HepG2 (cell line): ENCODE data around the gene HOXD8. TPM values are rescaled to one million over a fixed set of nuclear protein-coding genes. Genes with fewer than 3 reads are reported as not detected.

Experiments used
- ATAC-seq: fragments of 200-7000 bp; cut with Tn5 transposase; 3 replicates; pipeline ENCODE4 v1.9.1; 2020; ENCODE audit warnings: mild to moderate bottlenecking, moderate library complexity
- BruUV-seq: library from RNA; stranded (reverse); fragments of 400-500 nt; replicated peaks from 2 replicates; lab custom pipeline; 2021; lab: Mats Ljungman, UMichigan
- CTCF ChIA-PET: fragments of 300-600 bp; formaldehyde crosslinking; extraction: SDS; loops from one replicate; lab custom pipeline; 2021; ENCODE audit warnings: low total read pairs, inconsistent platforms, low intra/inter-chr PET ratio; lab: Yijun Ruan, JAX
- POLR2A ChIA-PET: fragments of 350-600 bp; sonication (Branson Sonifier 250); formaldehyde crosslinking; loops from one replicate; lab custom pipeline; 2020; ENCODE audit warnings: antibody characterized with exemption, inconsistent platforms; lab: Yijun Ruan, JAX
- DNase-seq: peaks from one replicate; pipeline ENCODE4 v3.0.0-alpha.2; 2015; ENCODE audit warnings: low spot score
- FAIRE-seq: peaks from 3 replicates; lab custom pipeline; 2011; peaks lifted over from hg19 to GRCh38; lab: Jason Lieb, UNC
- H2AFZ ChIP-seq: one replicate; pipeline ENCODE4 v1.6.1; 2011; ENCODE audit warnings: low read length, inconsistent platforms
- H3K27ac ChIP-seq: fragments of 300-600 bp; 3 replicates; pipeline ENCODE4 v1.8.0; 2011; ENCODE audit warnings: mixed run types, mild to moderate bottlenecking, mixed read lengths, low read length, inconsistent platforms; ENCODE audit not compliant: insufficient read depth; ENCODE audit errors: extremely low read length
- H3K27me3 ChIP-seq, 2 experiments: fragments of 200-600 bp in 1 of 2; 2 replicates in 1 of 2; 3 replicates in 1 of 2; pipeline versions ENCODE4 v1.6.0 to v1.8.0; 2011; ENCODE audit warnings: low read length in 2 of 2, mild to moderate bottlenecking in 2 of 2, moderate library complexity in 2 of 2, inconsistent platforms in 1 of 2; ENCODE audit not compliant: insufficient read depth in 2 of 2, control insufficient read depth in 1 of 2
- H3K36me3 ChIP-seq, 2 experiments: fragments of 200-600 bp in 1 of 2; replicated peaks in 1 of 2; 2 replicates in 1 of 2; 3 replicates in 1 of 2; pipeline versions ENCODE4 v1.5.1 to v1.8.0; 2011; ENCODE audit warnings: low read length in 2 of 2, inconsistent platforms in 1 of 2; ENCODE audit not compliant: insufficient read depth in 2 of 2, control insufficient read depth in 1 of 2
- H3K4me1 ChIP-seq: 2 replicates; pipeline ENCODE4 v1.5.1; 2012; ENCODE audit warnings: low read length, inconsistent platforms; ENCODE audit not compliant: insufficient read depth
- H3K4me2 ChIP-seq: 2 replicates; pipeline ENCODE4 v1.6.0; 2011; ENCODE audit warnings: low read depth, low read length, inconsistent platforms
- H3K4me3 ChIP-seq, 3 experiments: fragments of 200-600 bp in 1 of 3; sonication (generic), shearing (Covaris generic) in 1 of 3; replicated peaks in 1 of 3; 2 replicates each; pipeline ENCODE4 v1.5.1; 2011 to 2016; ENCODE audit warnings: low read length in 3 of 3, inconsistent platforms in 2 of 3, low read depth in 2 of 3, mild to moderate bottlenecking in 2 of 3, control low read depth in 1 of 3, mixed read lengths in 1 of 3; ENCODE audit not compliant: insufficient read depth in 1 of 3
- H3K79me2 ChIP-seq: one replicate; pipeline ENCODE4 v1.6.1; 2011; ENCODE audit warnings: low read length, inconsistent platforms; ENCODE audit not compliant: insufficient read depth
- H3K9ac ChIP-seq: 2 replicates; pipeline ENCODE4 v1.6.0; 2011; ENCODE audit warnings: mild to moderate bottlenecking, low read depth, low read length, inconsistent platforms; ENCODE audit not compliant: insufficient read depth
- H3K9me3 ChIP-seq: 2 replicates; pipeline ENCODE4 v1.5.1; 2012; ENCODE audit warnings: mild to moderate bottlenecking, low read length
- H4K20me1 ChIP-seq: 2 replicates; pipeline ENCODE4 v1.6.0; 2011; ENCODE audit warnings: inconsistent platforms, mild to moderate bottlenecking, low read length, moderate library complexity; ENCODE audit not compliant: insufficient read depth
- MTF2 ChIP-seq: sonication (generic); formaldehyde crosslinking; IDR thresholded peaks from 2 replicates; pipeline ENCODE4 v1.5.0; 2020; ENCODE audit warnings: missing genetic modification reagents, borderline replicate concordance
- SRF ChIP-seq: IDR thresholded peaks from 2 replicates; pipeline ENCODE4 v1.6.1; 2011; ENCODE audit warnings: mild to moderate bottlenecking, low read depth, low read length, moderate library complexity
- ZIK1 ChIP-seq: sonication (generic); formaldehyde crosslinking; IDR thresholded peaks from 2 replicates; pipeline ENCODE4 v1.5.0; 2020; ENCODE audit warnings: mild to moderate bottlenecking, low read depth, missing genetic modification reagents, borderline replicate concordance
- ZNF605 ChIP-seq: sonication (generic); formaldehyde crosslinking; IDR thresholded peaks from 2 replicates; pipeline ENCODE4 v1.8.0; 2022; ENCODE audit warnings: mild to moderate bottlenecking, missing genetic modification reagents
- ZNF703 ChIP-seq: sonication (generic); formaldehyde crosslinking; IDR thresholded peaks from 2 replicates; pipeline ENCODE4 v1.5.1; 2020; ENCODE audit warnings: missing genetic modification reagents, mild to moderate bottlenecking, moderate library complexity, borderline replicate concordance
- ZNF788 ChIP-seq: sonication (generic); formaldehyde crosslinking; IDR thresholded peaks from 2 replicates; pipeline ENCODE4 v1.5.0; 2020; ENCODE audit warnings: mild to moderate bottlenecking, missing genetic modification reagents, borderline replicate concordance
- WGBS: methylation state at CpG from one replicate; pipeline ENCODE4 v1.1.6; 2017; ENCODE audit warnings: low lambda C conversion rate; 5-methylcytosine and 5-hydroxymethylcytosine counted together
- in situ Hi-C: cut with HindIII; loops from 2 replicates; pipeline ENCODE4 v1.10.0; 2017; ENCODE audit warnings: low pct_unique_long_range_greater_than_20kb; ENCODE audit not compliant: extremely low pct_ligation_motif_present
- intact Hi-C: fragments of 100-400 bp; cut with micrococcal nuclease; formaldehyde crosslinking; loops from one replicate; pipeline ENCODE4 v1.10.0; 2022; ENCODE audit not compliant: unreplicated experiment
- polyA plus RNA-seq, 8 experiments: library from polyadenylated mRNA; depleted of rRNA in 3 of 8; stranded (reverse) in 7 of 8; unstranded in 1 of 8; fragments of >200 nt; fragmentation: Illumina TruSeq in 4 of 8; extraction: Trizol in 4 of 8; gene quantifications; 2 replicates each; pipeline versions ENCODE4 v1.2.1 to v1.2.3, GENCODE V29; 2011 to 2016; ENCODE audit warnings: low read depth in 4 of 8, missing spikeins in 1 of 8, mixed read lengths in 1 of 8; ENCODE audit not compliant: insufficient read depth in 1 of 8
- total RNA-seq, 5 experiments: library from RNA; depleted of rRNA; stranded (reverse); fragments of >200 nt; fragmentation: Illumina TruSeq; extraction: Trizol; gene quantifications; 2 replicates each; pipeline ENCODE4 v1.2.3, GENCODE V29; 2016; ENCODE audit warnings: low read depth in 1 of 5
- TF ChIP-seq, protein P1 (sequence below), 2 experiments: IDR thresholded peaks; 2 replicates each; pipeline ENCODE4 v1.6.1; 2011 to 2012; ENCODE audit warnings: low read length in 2 of 2, borderline replicate concordance in 1 of 2, low read depth in 1 of 2, mild to moderate bottlenecking in 1 of 2, moderate library complexity in 1 of 2

Gene HOXD8
- total and polyA plus RNA-seq, 2 of the 13 experiments (the other 11 are each of a cell fraction or from before 2014, with no cell fraction given) = not detected

DNA sequence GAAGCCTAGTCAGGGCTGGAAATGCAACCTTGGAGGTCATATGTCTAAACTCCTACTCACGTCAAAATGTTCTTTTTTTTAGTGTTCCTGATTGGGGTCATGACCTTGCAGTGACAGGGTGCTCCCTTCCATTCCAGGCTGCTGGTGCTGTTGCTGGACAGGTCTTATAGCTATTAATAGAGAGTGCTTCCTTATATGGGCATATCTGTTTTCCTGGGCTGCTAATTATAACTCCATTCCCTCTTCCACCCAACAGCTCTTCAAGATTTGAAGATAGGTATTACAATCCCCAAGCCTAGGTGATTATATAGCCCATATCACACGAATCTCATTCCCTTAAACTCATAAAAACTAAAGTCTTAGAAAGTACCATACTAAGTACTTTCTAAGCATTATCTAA lies 40.2 kb downstream of the HOXD8 start:
- intact Hi-C loops (no loop called here), in situ Hi-C loops (no loop called here)
- no peak for DNase-seq
- 8% methylated on average over 2 of the region's 2 CpGs for WGBS
- peaks cover 6 to 49% of the 10 kb centered on the region in 2 experiments; a peak in 4 of 5 replicates for H3K27me3 ChIP-seq
- BruUV-seq = no TSS peak
- FAIRE-seq = no peak
- ChIA-PET POLR2A (no interaction called here), CTCF (no interaction called here)
- no peaks in the 10 kb centered on the region for H3K36me3 ChIP-seq
- no peaks in the 10 kb centered on the region for H3K9me3 ChIP-seq
- no peak for ATAC-seq
- TF ChIP-seq SRF = peak; percentile 80
- no peak for TF ChIP-seq ZNF703 (CRISPR knock-in tag)
- TF ChIP-seq MTF2 (CRISPR knock-in tag) = no peak
- no peak overlapping the region for H3K9ac ChIP-seq
- H4K20me1 ChIP-seq = no peaks in the 10 kb centered on the region
- no peak overlapping the region for H2AFZ ChIP-seq
- no peak overlapping the region for H3K4me2 ChIP-seq
- no peak overlapping the region for H3K27ac ChIP-seq
- no peaks in the 10 kb centered on the region for H3K79me2 ChIP-seq
- H3K4me3 ChIP-seq = no peak overlapping the region
- peaks cover 49% of the 10 kb centered on the region for H3K4me1 ChIP-seq

DNA sequence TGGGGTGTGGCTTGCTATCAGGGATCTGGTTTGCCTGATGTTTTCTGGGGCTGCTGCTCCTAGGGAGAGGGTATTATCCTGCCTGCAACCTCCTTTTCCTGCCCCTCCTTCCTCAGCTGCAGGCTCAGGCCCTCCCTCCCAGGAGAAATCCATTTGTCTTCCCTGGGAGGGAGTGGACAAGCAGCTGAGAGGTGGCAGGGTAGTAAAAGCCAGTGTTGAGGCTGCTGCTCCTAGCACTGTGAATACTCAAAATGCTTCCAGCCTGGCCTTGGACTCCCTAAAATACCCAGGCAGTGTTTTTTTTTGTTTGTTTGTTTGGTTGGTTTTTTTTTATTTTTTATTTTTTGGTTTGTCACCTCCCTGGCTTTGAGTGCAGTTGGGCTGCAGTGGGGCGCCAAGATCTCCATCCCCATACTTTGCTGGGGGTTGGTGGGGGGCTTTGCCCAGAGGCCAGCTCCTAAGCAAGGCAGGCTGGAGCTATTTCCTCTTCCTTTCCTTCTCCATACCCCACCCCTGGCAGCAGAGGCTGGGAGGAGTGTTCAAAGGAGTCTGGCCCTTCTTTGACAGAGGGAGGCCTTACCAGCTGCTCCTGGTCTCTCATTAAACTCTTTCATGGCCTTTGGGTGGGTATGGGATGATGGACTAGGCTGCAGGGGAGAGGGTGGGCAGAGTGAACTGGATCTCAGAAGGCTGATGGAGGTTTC lies 41.2 kb downstream of the HOXD8 start:
- Histone ChIP-seq H2AFZ (no peak overlapping the region), H3K36me3 (peaks cover 0 to 8% of the 10 kb centered on the region in 2 experiments; a peak in 2 of 5 replicates), H4K20me1 (no peaks in the 10 kb centered on the region), H3K27ac (no peak overlapping the region), H3K4me2 (no peak overlapping the region), H3K4me3 (no peak overlapping the region), H3K4me1 (peaks cover 58% of the 10 kb centered on the region), H3K79me2 (no peaks in the 10 kb centered on the region), H3K9ac (no peak overlapping the region), H3K27me3 (peaks cover 4 to 38% of the 10 kb centered on the region in 2 experiments; a peak in 4 of 5 replicates)
- peak; percentile 7; the same call in 2 of the 3 replicates for ATAC-seq
- intact Hi-C loops (no loop called here), in situ Hi-C loops (no loop called here)
- POLR2A ChIA-PET = no interaction called here
- no TSS peak for BruUV-seq
- DNase-seq = no peak
- CTCF ChIA-PET = no interaction called here
- 27% methylated on average over 1 of the region's 1 CpG for WGBS
- TF ChIP-seq ZIK1 (CRISPR knock-in tag) (no peak), ZNF605 (CRISPR knock-in tag) (0 out of 2 replicates have a peak, but pooled peaks have one; percentile 16), ZNF788 (CRISPR knock-in tag) (0 out of 2 replicates have a peak, but pooled peaks have one; percentile 35)
- TF ChIP-seq, protein P1, sequence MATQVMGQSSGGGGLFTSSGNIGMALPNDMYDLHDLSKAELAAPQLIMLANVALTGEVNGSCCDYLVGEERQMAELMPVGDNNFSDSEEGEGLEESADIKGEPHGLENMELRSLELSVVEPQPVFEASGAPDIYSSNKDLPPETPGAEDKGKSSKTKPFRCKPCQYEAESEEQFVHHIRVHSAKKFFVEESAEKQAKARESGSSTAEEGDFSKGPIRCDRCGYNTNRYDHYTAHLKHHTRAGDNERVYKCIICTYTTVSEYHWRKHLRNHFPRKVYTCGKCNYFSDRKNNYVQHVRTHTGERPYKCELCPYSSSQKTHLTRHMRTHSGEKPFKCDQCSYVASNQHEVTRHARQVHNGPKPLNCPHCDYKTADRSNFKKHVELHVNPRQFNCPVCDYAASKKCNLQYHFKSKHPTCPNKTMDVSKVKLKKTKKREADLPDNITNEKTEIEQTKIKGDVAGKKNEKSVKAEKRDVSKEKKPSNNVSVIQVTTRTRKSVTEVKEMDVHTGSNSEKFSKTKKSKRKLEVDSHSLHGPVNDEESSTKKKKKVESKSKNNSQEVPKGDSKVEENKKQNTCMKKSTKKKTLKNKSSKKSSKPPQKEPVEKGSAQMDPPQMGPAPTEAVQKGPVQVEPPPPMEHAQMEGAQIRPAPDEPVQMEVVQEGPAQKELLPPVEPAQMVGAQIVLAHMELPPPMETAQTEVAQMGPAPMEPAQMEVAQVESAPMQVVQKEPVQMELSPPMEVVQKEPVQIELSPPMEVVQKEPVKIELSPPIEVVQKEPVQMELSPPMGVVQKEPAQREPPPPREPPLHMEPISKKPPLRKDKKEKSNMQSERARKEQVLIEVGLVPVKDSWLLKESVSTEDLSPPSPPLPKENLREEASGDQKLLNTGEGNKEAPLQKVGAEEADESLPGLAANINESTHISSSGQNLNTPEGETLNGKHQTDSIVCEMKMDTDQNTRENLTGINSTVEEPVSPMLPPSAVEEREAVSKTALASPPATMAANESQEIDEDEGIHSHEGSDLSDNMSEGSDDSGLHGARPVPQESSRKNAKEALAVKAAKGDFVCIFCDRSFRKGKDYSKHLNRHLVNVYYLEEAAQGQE (IDR thresholded peaks at IDR 0.05; ENCODE audit: borderline replicate concordance in 1 of 2, low read depth in 1 of 2, low read length in 2 of 2) = no peak
- TF ChIP-seq, all 625 proteins: peak for 2
- FAIRE-seq = no peak
- H3K9me3 ChIP-seq = no peaks in the 10 kb centered on the region
